ENCODE results near the gene EIF4B.

EIF4B gene

GRCh38 chr12:53047221-53048032, 41.2 kb downstream of the EIF4B start:
- H3K27me3 ChIP-seq (ENCODE audit: insufficient read depth, low read length, poor library complexity, severe bottlenecking), result no peaks in the 10 kb centered on the region
- no peaks in the 10 kb centered on the region for H3K9me2 ChIP-seq (replicated peaks; ENCODE audit: low read depth, low read length)
- peaks cover 7% of the 10 kb centered on the region; the same call in 1 of the 2 replicates for H3K36me3 ChIP-seq (ENCODE audit: insufficient read depth, low read length)
- peaks cover 5% of the 10 kb centered on the region for H3K4me1 ChIP-seq (ENCODE audit: insufficient read depth, low read length, poor library complexity, severe bottlenecking)
- H3K79me2 ChIP-seq (ENCODE audit: insufficient read depth, low read length), result no peaks in the 10 kb centered on the region
- H2AFZ ChIP-seq (ENCODE audit: low read length), result peak overlapping the region; percentile 99; the same call in 1 of the 2 replicates
- TF ChIP-seq CTCF (conservative IDR thresholded peaks at IDR 0.05; ENCODE audit: low read length) (no peak), EZH2phosphoT487 (IDR thresholded peaks at IDR 0.05; ENCODE audit: borderline replicate concordance) (no peak)
- H3K4me2 ChIP-seq (ENCODE audit: low read depth, low read length, poor library complexity, severe bottlenecking), result peak overlapping the region; percentile 94
- H3F3A ChIP-seq (ENCODE audit: low read depth), result peaks cover 6% of the 10 kb centered on the region; the same call in 1 of the 2 replicates
- peak overlapping the region; percentile 97 for H3K4me3 ChIP-seq (ENCODE audit: low read length, poor library complexity, severe bottlenecking)
- H3K9me3 ChIP-seq (ENCODE audit: insufficient read depth, low read depth, low read length), result no peaks in the 10 kb centered on the region
- no peaks in the 10 kb centered on the region for H4K20me1 ChIP-seq (ENCODE audit: insufficient read depth, low read length, poor library complexity, severe bottlenecking)
- no peak overlapping the region for H3K9ac ChIP-seq (ENCODE audit: low read depth, low read length, poor library complexity, severe bottlenecking)

GRCh38 chr12:53048033-53048779, 42.0 kb downstream of the EIF4B start:
- H3K9ac ChIP-seq (ENCODE audit: low read depth, low read length, poor library complexity, severe bottlenecking), result no peak overlapping the region
- no peaks in the 10 kb centered on the region for H3K27me3 ChIP-seq (ENCODE audit: insufficient read depth, low read length, poor library complexity, severe bottlenecking)
- no peaks in the 10 kb centered on the region for H3F3A ChIP-seq (ENCODE audit: low read depth)
- TF ChIP-seq CTCF (conservative IDR thresholded peaks at IDR 0.05; ENCODE audit: low read length), result no peak
- no peak for TF ChIP-seq EZH2phosphoT487 (IDR thresholded peaks at IDR 0.05; ENCODE audit: borderline replicate concordance)
- H3K4me2 ChIP-seq (ENCODE audit: low read depth, low read length, poor library complexity, severe bottlenecking), result no peak overlapping the region
- H3K4me3 ChIP-seq (ENCODE audit: low read length, poor library complexity, severe bottlenecking), result no peak overlapping the region
- no peaks in the 10 kb centered on the region for H3K36me3 ChIP-seq (ENCODE audit: insufficient read depth, low read length)
- H3K4me1 ChIP-seq (ENCODE audit: insufficient read depth, low read length, poor library complexity, severe bottlenecking), result peaks cover 5% of the 10 kb centered on the region
- no peak overlapping the region for H2AFZ ChIP-seq (ENCODE audit: low read length)
- H3K9me3 ChIP-seq (ENCODE audit: insufficient read depth, low read depth, low read length), result no peaks in the 10 kb centered on the region
- no peaks in the 10 kb centered on the region for H3K9me2 ChIP-seq (replicated peaks; ENCODE audit: low read depth, low read length)
- H3K79me2 ChIP-seq (ENCODE audit: insufficient read depth, low read length), result no peaks in the 10 kb centered on the region
- no peaks in the 10 kb centered on the region for H4K20me1 ChIP-seq (ENCODE audit: insufficient read depth, low read length, poor library complexity, severe bottlenecking)

GRCh38 chr12:53048780-53049401, 42.6 kb downstream of the EIF4B start:
- Histone ChIP-seq H3K36me3 (ENCODE audit: insufficient read depth, low read length) (no peaks in the 10 kb centered on the region), H3F3A (ENCODE audit: low read depth) (no peaks in the 10 kb centered on the region), H2AFZ (ENCODE audit: low read length) (no peak overlapping the region), H3K9me2 (replicated peaks; ENCODE audit: low read depth, low read length) (no peaks in the 10 kb centered on the region), H3K27me3 (ENCODE audit: insufficient read depth, low read length, poor library complexity, severe bottlenecking) (no peaks in the 10 kb centered on the region), H3K4me2 (ENCODE audit: low read depth, low read length, poor library complexity, severe bottlenecking) (no peak overlapping the region), H3K4me3 (ENCODE audit: low read length, poor library complexity, severe bottlenecking) (no peak overlapping the region), H3K4me1 (ENCODE audit: insufficient read depth, low read length, poor library complexity, severe bottlenecking) (peaks cover 9% of the 10 kb centered on the region), H3K9ac (ENCODE audit: low read depth, low read length, poor library complexity, severe bottlenecking) (no peak overlapping the region), H4K20me1 (ENCODE audit: insufficient read depth, low read length, poor library complexity, severe bottlenecking) (no peaks in the 10 kb centered on the region), H3K9me3 (ENCODE audit: insufficient read depth, low read depth, low read length) (no peaks in the 10 kb centered on the region), H3K79me2 (ENCODE audit: insufficient read depth, low read length) (no peaks in the 10 kb centered on the region)
- TF ChIP-seq CTCF (conservative IDR thresholded peaks at IDR 0.05; ENCODE audit: low read length) (no peak), EZH2phosphoT487 (IDR thresholded peaks at IDR 0.05; ENCODE audit: borderline replicate concordance) (no peak)
